ENCODE results near the gene ADM5. TPM values are rescaled to one million over a fixed set of nuclear protein-coding genes. Genes with fewer than 3 reads are reported as not detected.
A peak's percentile ranks its signal among the peaks of the same experiment; 100 is the strongest.

The ADM5 gene
- polyA plus RNA-seq, 1 of the 3 experiments (the other 2 are of a cell fraction) = 1.3 TPM

DNA sequence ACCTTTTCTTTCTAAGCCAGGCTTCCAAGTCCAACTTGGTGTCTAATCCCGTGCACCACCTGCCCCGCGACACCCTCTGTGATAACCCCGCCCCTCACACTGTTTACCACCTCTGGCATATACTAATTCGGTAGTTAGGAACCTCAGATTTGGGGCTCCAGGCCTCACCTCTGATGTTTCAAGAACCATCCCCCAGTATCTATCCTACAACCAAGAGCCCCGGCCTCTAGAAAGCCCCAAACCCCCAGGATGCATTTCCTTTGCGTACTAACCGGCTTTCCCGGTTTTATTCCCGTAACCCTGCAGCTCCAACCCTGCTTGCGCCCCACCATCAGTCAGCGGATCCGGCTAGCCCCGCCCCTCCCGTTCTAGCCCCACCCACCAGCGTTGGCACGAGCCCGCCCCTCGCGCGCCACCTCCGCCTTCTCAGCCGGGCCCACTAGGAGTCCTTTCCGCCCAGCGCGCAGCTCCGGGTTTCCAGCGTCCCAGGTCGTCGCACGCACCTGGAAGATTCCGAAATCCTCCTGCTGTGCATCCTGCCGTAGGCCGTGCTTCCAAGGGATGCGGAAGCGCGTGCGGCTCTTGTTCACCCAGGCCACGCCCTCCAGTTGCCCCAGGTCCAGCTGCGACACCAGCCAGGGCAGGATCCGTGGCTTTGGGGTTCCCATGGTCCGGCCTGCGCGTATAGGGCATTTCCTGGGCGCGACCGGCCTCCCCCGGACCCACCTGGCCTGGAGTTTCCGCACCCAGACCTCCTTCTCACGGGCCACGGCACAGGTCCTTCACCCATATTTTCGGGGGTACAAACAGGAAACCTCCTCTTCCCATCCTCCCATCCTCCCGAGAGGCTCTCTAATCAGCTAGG is 25.0 kb upstream of the ADM5 start:
- Histone ChIP-seq H2AFZ (ENCODE audit: low read depth) (no peak overlapping the region), H3F3A (replicated peaks; ENCODE audit: insufficient read depth) (peaks cover 25% of the 10 kb centered on the region), H4K20me1 (ENCODE audit: insufficient read depth) (no peaks in the 10 kb centered on the region), H3K27me3 (ENCODE audit: insufficient read depth) (no peaks in the 10 kb centered on the region), H3K36me3 (replicated peaks in 1 of 2; ENCODE audit: control insufficient read depth in 1 of 2, insufficient read depth in 2 of 2, low read length in 1 of 2) (peaks cover 10 to 26% of the 10 kb centered on the region in 2 experiments), H3K9me3 (no peaks in the 10 kb centered on the region), H3K4me3 (ENCODE audit: low read depth in 2 of 2, low read length in 1 of 2) (peak overlapping the region; percentile 73 to 97), H3K4me1 (ENCODE audit: control insufficient read depth in 1 of 2, insufficient read depth in 2 of 2, low read depth in 1 of 2, low read length in 1 of 2) (peaks cover 9 to 15% of the 10 kb centered on the region in 2 experiments; a peak in 3 of 4 replicates), H3K9me2 (no peaks in the 10 kb centered on the region), H3K27ac (ENCODE audit: low read depth in 2 of 2, low read length in 1 of 2) (peak overlapping the region; percentile 76 to 96), H3K9ac (peak overlapping the region; percentile 90), H3K4me2 (peak overlapping the region; percentile 97), H3K79me2 (ENCODE audit: insufficient read depth) (peaks cover 30% of the 10 kb centered on the region)
- WGBS (ENCODE audit: low lambda C conversion rate) = under 1% methylated on average over 39 of the region's 53 CpGs
- ChIA-PET POLR2A (interaction anchor here (0.5 to 2.2 kb wide), 8 partner anchors 9 to 71 kb away, joined by 3 to 15 read pairs (median 4); partner anchors contain the start of genes PRMT1 and RRAS), CTCF (interaction anchor here (0.8 to 9.4 kb wide), 4 partner anchors 11 to 22 kb away, joined by 3 to 78 read pairs (median 4); partner anchors contain the start of genes PRMT1 and SCAF1)
- DNase-seq = peak; percentile 95
- peak; percentile 49; the same call in 1 of the 2 replicates for TF ChIP-seq ELF1 (IDR thresholded peaks at IDR 0.05)
- peak; percentile 58 for TF ChIP-seq MXI1 (IDR thresholded peaks at IDR 0.05; ENCODE audit: low read depth, low read length)
- TF ChIP-seq SIN3A (IDR thresholded peaks at IDR 0.05; ENCODE audit: borderline replicate concordance, low read depth, low read length) = peak; percentile 57; the same call in 1 of the 2 replicates
- no peak for TF ChIP-seq MEF2A (IDR thresholded peaks at IDR 0.05; ENCODE audit: borderline replicate concordance, low read depth)
- no peak for TF ChIP-seq GATA2 (CRISPR knock-in tag; IDR thresholded peaks at IDR 0.05)
- peak; percentile 34; the same call in 1 of the 2 replicates for TF ChIP-seq MAX (IDR thresholded peaks at IDR 0.05; ENCODE audit: low read depth)
- TF ChIP-seq POLR2AphosphoS5 (IDR thresholded peaks at IDR 0.05; ENCODE audit: low read depth, low read length) = peak; percentile 89
- 0 out of 2 replicates have a peak, but pooled peaks have one; percentile 14 for TF ChIP-seq NRF1 (IDR thresholded peaks at IDR 0.05; ENCODE audit: low read depth, low read length)
- TF ChIP-seq TCF12 (IDR thresholded peaks at IDR 0.05) = no peak

DNA sequence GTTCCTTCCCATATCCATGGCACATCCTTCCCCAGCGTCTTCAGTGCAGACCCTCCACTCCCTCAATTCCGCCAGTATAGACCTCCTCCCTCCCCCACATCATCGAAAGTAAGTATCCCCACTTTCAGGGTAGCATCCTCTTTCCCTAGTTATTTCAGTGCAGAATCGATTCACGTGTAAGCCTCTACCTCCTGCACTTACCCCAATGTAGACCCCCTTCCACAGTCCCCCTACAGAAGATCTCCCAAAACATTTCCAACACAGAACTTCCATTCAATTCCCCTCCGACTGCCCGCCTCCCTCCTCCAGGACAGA is 24.4 kb upstream of the ADM5 start:
- peaks cover 8 to 25% of the 10 kb centered on the region in 2 experiments for H3K36me3 ChIP-seq (replicated peaks in 1 of 2; ENCODE audit: control insufficient read depth in 1 of 2, insufficient read depth in 2 of 2, low read length in 1 of 2)
- ChIA-PET POLR2A (interaction anchor here (0.5 to 2.2 kb wide), 7 partner anchors 9 to 72 kb away, joined by 3 to 15 read pairs (median 5); partner anchors contain the start of genes PRMT1 and RRAS), CTCF (interaction anchor here (0.8 to 9.4 kb wide), 5 partner anchors 11 to 23 kb away, joined by 3 to 78 read pairs (median 4); partner anchors contain the start of genes PRMT1 and SCAF1)
- H3F3A ChIP-seq (replicated peaks; ENCODE audit: insufficient read depth) = peaks cover 25% of the 10 kb centered on the region
- peaks cover 30% of the 10 kb centered on the region for H3K79me2 ChIP-seq (ENCODE audit: insufficient read depth)
- no peaks in the 10 kb centered on the region for H3K9me3 ChIP-seq
- no peak for DNase-seq
- H4K20me1 ChIP-seq (ENCODE audit: insufficient read depth) = no peaks in the 10 kb centered on the region
- no peaks in the 10 kb centered on the region for H3K9me2 ChIP-seq
- no peak for TF ChIP-seq NRF1 (IDR thresholded peaks at IDR 0.05; ENCODE audit: low read depth, low read length)
- no peak for TF ChIP-seq JUND (IDR thresholded peaks at IDR 0.05)
- TF ChIP-seq, protein P1, sequence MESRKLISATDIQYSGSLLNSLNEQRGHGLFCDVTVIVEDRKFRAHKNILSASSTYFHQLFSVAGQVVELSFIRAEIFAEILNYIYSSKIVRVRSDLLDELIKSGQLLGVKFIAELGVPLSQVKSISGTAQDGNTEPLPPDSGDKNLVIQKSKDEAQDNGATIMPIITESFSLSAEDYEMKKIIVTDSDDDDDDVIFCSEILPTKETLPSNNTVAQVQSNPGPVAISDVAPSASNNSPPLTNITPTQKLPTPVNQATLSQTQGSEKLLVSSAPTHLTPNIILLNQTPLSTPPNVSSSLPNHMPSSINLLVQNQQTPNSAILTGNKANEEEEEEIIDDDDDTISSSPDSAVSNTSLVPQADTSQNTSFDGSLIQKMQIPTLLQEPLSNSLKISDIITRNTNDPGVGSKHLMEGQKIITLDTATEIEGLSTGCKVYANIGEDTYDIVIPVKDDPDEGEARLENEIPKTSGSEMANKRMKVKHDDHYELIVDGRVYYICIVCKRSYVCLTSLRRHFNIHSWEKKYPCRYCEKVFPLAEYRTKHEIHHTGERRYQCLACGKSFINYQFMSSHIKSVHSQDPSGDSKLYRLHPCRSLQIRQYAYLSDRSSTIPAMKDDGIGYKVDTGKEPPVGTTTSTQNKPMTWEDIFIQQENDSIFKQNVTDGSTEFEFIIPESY (IDR thresholded peaks at IDR 0.05; ENCODE audit: borderline replicate concordance, low read depth) = no peak
- TF ChIP-seq, protein P2, sequence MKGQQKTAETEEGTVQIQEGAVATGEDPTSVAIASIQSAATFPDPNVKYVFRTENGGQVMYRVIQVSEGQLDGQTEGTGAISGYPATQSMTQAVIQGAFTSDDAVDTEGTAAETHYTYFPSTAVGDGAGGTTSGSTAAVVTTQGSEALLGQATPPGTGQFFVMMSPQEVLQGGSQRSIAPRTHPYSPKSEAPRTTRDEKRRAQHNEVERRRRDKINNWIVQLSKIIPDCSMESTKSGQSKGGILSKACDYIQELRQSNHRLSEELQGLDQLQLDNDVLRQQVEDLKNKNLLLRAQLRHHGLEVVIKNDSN (IDR thresholded peaks at IDR 0.05; ENCODE audit: borderline replicate concordance, low read depth) = no peak
- no peak for TF ChIP-seq POLR2AphosphoS5 (IDR thresholded peaks at IDR 0.05; ENCODE audit: low read depth, low read length)
- TF ChIP-seq RAD21 (IDR thresholded peaks at IDR 0.05; ENCODE audit: low read length) = no peak
- no peaks in the 10 kb centered on the region for H3K27me3 ChIP-seq (ENCODE audit: insufficient read depth)
- WGBS (ENCODE audit: low lambda C conversion rate) = 2% methylated on average over 7 of the region's 7 CpGs
- peak overlapping the region; percentile 90 for H3K9ac ChIP-seq
- H3K4me3 ChIP-seq (ENCODE audit: low read depth in 2 of 2, low read length in 1 of 2) = peak overlapping the region; percentile 73 to 97
- H3K4me2 ChIP-seq = peak overlapping the region; percentile 97
- peaks cover 9 to 15% of the 10 kb centered on the region in 2 experiments; a peak in 3 of 4 replicates for H3K4me1 ChIP-seq (ENCODE audit: control insufficient read depth in 1 of 2, insufficient read depth in 2 of 2, low read depth in 1 of 2, low read length in 1 of 2)
- peak overlapping the region; percentile 93; the same call in 1 of the 2 replicates for H2AFZ ChIP-seq (ENCODE audit: low read depth)
- H3K27ac ChIP-seq (ENCODE audit: low read depth in 2 of 2, low read length in 1 of 2) = peak overlapping the region; percentile 76 to 96
